RWPE1 (cell line): ENCODE results near the gene FDXR.

Experiments used
- CTCF ChIA-PET: fragments of 350-600 bp; sonication (Branson Sonifier 250); formaldehyde crosslinking; extraction: SDS; loops from one replicate; lab custom pipeline; 2021; lab: Yijun Ruan, JAX
- POLR2A ChIA-PET: fragments of 400-600 bp; formaldehyde crosslinking; extraction: SDS; loops from one replicate; lab custom pipeline; 2020; ENCODE audit warnings: antibody characterized with exemption; ENCODE audit not compliant: low non-redundant PET; lab: Yijun Ruan, JAX
- DNase-seq: peaks from one replicate; pipeline ENCODE4 v3.0.0; 2012; ENCODE audit warnings: low spot score
- H3K27ac ChIP-seq: fragments of 450-650 bp; 2 replicates; pipeline ENCODE4 v1.5.1; 2017
- CTCF ChIP-seq: fragments of 450-650 bp; conservative IDR thresholded peaks from 2 replicates; pipeline ENCODE4 v1.5.1; 2017; ENCODE audit warnings: low read depth, mild to moderate bottlenecking

FDXR gene

GRCh38 chr17:74814453-74814852 lies 58.3 kb downstream of the FDXR start:
- no peak for TF ChIP-seq CTCF
- POLR2A ChIA-PET: no interaction called here
- CTCF ChIA-PET: interaction anchor here (0.6 kb wide), 2 partner anchors 37 to 107 kb away, joined by 4 read pairs; no protein-coding TSS in a partner anchor
- DNase-seq: peak; percentile 9
- H3K27ac ChIP-seq: no peak overlapping the region
